HepG2 (cell line): ENCODE results near the gene ADGRD1.

Experiments
- HOXA5 ChIP-seq: sonication (generic); formaldehyde crosslinking; IDR thresholded peaks from 2 replicates; pipeline ENCODE4 v1.4.0; 2020; ENCODE audit warnings: missing genetic modification reagents
- NBN ChIP-seq: fragments of 450-650 bp; conservative IDR thresholded peaks from 2 replicates; pipeline ENCODE4 v1.6.1; 2017
- PHF21A ChIP-seq: sonication (generic); formaldehyde crosslinking; IDR thresholded peaks from 2 replicates; pipeline ENCODE4 v1.5.0; 2020; ENCODE audit warnings: mild to moderate bottlenecking, missing genetic modification reagents
- RELA ChIP-seq: sonication (generic); formaldehyde crosslinking; IDR thresholded peaks from 2 replicates; pipeline ENCODE4 v1.4.0; 2020; ENCODE audit warnings: missing genetic modification reagents
- ZNF670 ChIP-seq: sonication (generic); formaldehyde crosslinking; IDR thresholded peaks from 2 replicates; pipeline ENCODE4 v1.8.0; 2022; ENCODE audit warnings: mild to moderate bottlenecking, missing genetic modification reagents, borderline replicate concordance
- TF ChIP-seq, protein P1 (sequence below): sonication (generic); formaldehyde crosslinking; IDR thresholded peaks from 2 replicates; pipeline ENCODE4 v1.5.0; 2020; ENCODE audit warnings: mild to moderate bottlenecking, missing genetic modification reagents

DNA sequence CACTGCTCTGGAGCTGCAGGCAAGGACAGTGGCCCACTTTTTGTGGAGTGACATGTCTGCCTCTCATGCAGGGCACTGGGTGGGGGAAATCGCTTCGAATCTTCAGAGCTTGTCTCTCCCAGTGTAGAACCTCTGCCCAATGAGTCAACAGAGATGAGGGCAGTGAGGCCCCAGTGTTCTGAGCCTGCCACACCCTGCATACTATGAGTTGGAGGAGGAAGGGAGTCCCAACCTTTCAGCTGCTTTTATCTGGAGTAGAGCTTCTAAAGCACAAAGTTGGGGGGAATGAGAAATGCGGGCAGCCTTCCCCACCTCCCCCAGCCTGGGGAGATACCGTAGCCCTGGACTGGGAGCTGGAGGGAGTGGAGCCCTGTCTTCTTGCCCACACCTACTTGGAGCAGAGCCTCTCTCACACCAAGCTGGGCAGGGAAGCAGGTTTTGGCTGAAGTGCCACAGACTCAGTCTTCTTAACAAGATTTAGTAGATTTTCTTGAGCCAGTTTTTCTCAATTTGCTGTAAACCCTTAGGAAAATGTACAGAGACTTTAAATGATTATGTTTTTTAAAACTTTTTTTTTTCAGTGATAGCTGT is 159.1 kb downstream of the ADGRD1 start:
- TF ChIP-seq, protein P1, sequence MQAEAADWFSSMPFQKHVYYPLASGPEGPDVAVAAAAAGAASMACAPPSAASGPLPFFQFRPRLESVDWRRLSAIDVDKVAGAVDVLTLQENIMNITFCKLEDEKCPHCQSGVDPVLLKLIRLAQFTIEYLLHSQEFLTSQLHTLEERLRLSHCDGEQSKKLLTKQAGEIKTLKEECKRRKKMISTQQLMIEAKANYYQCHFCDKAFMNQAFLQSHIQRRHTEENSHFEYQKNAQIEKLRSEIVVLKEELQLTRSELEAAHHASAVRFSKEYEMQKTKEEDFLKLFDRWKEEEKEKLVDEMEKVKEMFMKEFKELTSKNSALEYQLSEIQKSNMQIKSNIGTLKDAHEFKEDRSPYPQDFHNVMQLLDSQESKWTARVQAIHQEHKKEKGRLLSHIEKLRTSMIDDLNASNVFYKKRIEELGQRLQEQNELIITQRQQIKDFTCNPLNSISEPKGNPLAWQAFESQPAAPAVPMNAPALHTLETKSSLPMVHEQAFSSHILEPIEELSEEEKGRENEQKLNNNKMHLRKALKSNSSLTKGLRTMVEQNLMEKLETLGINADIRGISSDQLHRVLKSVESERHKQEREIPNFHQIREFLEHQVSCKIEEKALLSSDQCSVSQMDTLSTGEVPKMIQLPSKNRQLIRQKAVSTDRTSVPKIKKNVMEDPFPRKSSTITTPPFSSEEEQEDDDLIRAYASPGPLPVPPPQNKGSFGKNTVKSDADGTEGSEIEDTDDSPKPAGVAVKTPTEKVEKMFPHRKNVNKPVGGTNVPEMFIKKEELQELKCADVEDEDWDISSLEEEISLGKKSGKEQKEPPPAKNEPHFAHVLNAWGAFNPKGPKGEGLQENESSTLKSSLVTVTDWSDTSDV (CRISPR knock-in tag): no peak
- TF ChIP-seq PHF21A (CRISPR knock-in tag): no peak
- no peak for TF ChIP-seq RELA (CRISPR knock-in tag)
- no peak for TF ChIP-seq HOXA5
- TF ChIP-seq ZNF670 (CRISPR knock-in tag): no peak
- TF ChIP-seq NBN: no peak
